Measurements from ENCODE around the gene RAD18.

GRCh38 chr3:8993331-8993730 is 30.1 kb upstream of the RAD18 start:
- TF ChIP-seq TAF1 (IDR thresholded peaks at IDR 0.05; ENCODE audit: low read depth), result no peak
- TF ChIP-seq CEBPB (IDR thresholded peaks at IDR 0.05), result no peak
- TF ChIP-seq YY1 (IDR thresholded peaks at IDR 0.05; ENCODE audit: low read depth), result no peak
- TF ChIP-seq TCF12 (IDR thresholded peaks at IDR 0.05; ENCODE audit: low read depth), result no peak
- no peak for TF ChIP-seq CREB1 (IDR thresholded peaks at IDR 0.05; ENCODE audit: low read depth)
- no peak for TF ChIP-seq FOXM1 (IDR thresholded peaks at IDR 0.05; ENCODE audit: borderline replicate concordance, low read depth)
- TF ChIP-seq MAX (IDR thresholded peaks at IDR 0.05), result no peak
- TF ChIP-seq RAD21 (IDR thresholded peaks at IDR 0.05; ENCODE audit: low read depth), result no peak
